Naive thymus-derived CD4-positive, alpha-beta T cell (primary cell): ENCODE measurements around the gene STYXL1. TPM values are rescaled to one million over a fixed set of nuclear protein-coding genes. Genes with fewer than 3 reads are reported as not detected.

Source experiments
- ATAC-seq: fragments of 150-1000 bp; cut with Tn5 transposase; 2 replicates; pipeline ENCODE4 v1.10.0; 2021; ENCODE audit warnings: mild to moderate bottlenecking, moderate library complexity
- CTCF ChIA-PET: fragments of 350-600 bp; sonication (Branson Sonifier 250); formaldehyde crosslinking; loops from one replicate; lab custom pipeline; 2021; ENCODE audit warnings: antibody characterized with exemption; lab: Charles Lee
- POLR2A ChIA-PET: fragments of 350-600 bp; sonication (Branson Sonifier 250); formaldehyde crosslinking; loops from one replicate; lab custom pipeline; 2021; ENCODE audit warnings: antibody characterized with exemption, inconsistent platforms; lab: Charles Lee
- DNase-seq, 9 donors: peaks; one replicate each; pipeline versions ENCODE4 v3.0.0 to v3.0.0-alpha.2; 2020 to 2022; ENCODE audit warnings: mixed read lengths in 1 of 9
- H3K27ac ChIP-seq: one replicate; pipeline ENCODE4 v1.7.0; 2013; ENCODE audit warnings: mild to moderate bottlenecking, low read depth, low read length, moderate library complexity
- H3K27me3 ChIP-seq, 2 donors: one replicate each; pipeline ENCODE4 v1.7.0; 2013; ENCODE audit warnings: low read length in 2 of 2, mild to moderate bottlenecking in 2 of 2, moderate library complexity in 2 of 2; ENCODE audit not compliant: control insufficient read depth in 2 of 2, insufficient read depth in 2 of 2
- H3K36me3 ChIP-seq, 3 experiments: 1 replicate in 2 of 3; 2 replicates in 1 of 3; pipeline ENCODE4 v1.7.0; 2013; ENCODE audit warnings: low read length in 3 of 3, mild to moderate bottlenecking in 3 of 3, moderate library complexity in 1 of 3; ENCODE audit not compliant: insufficient read depth in 3 of 3, control insufficient read depth in 2 of 3
- H3K4me1 ChIP-seq, 2 donors: one replicate each; pipeline ENCODE4 v1.7.0; 2013; ENCODE audit warnings: low read length in 2 of 2, mild to moderate bottlenecking in 2 of 2, moderate library complexity in 1 of 2; ENCODE audit not compliant: control insufficient read depth in 2 of 2, insufficient read depth in 2 of 2
- H3K4me3 ChIP-seq: 2 replicates; pipeline ENCODE4 v1.7.0; 2013; ENCODE audit warnings: mild to moderate bottlenecking, low read length
- H3K9me3 ChIP-seq, 3 experiments: 1 replicate in 2 of 3; 2 replicates in 1 of 3; pipeline ENCODE4 v1.7.0; 2013; ENCODE audit warnings: low read length in 3 of 3; ENCODE audit not compliant: control insufficient read depth in 2 of 3
- H3K27ac Mint-ChIP-seq, 9 donors: one replicate each; pipeline ENCODE4 v1.8.0; 2020 to 2022; ENCODE audit warnings: mixed read lengths in 9 of 9, mild to moderate bottlenecking in 8 of 9, moderate library complexity in 5 of 9, inconsistent platforms in 2 of 9
- H3K27me3 Mint-ChIP-seq, 5 donors: one replicate each; pipeline ENCODE4 v1.8.0; 2021 to 2022; ENCODE audit warnings: mixed read lengths in 5 of 5, mild to moderate bottlenecking in 1 of 5
- H3K36me3 Mint-ChIP-seq, 5 donors: one replicate each; pipeline ENCODE4 v1.8.0; 2020 to 2022; ENCODE audit warnings: mixed read lengths in 5 of 5, mild to moderate bottlenecking in 3 of 5, inconsistent platforms in 1 of 5
- H3K4me1 Mint-ChIP-seq, 7 donors: one replicate each; pipeline ENCODE4 v1.8.0; 2020 to 2022; ENCODE audit warnings: mixed read lengths in 7 of 7, mild to moderate bottlenecking in 3 of 7, inconsistent platforms in 1 of 7
- H3K4me3 Mint-ChIP-seq, 10 donors: one replicate each; pipeline ENCODE4 v1.8.0; 2020 to 2022; ENCODE audit warnings: mild to moderate bottlenecking in 10 of 10, mixed read lengths in 10 of 10, moderate library complexity in 6 of 10, inconsistent platforms in 2 of 10
- H3K9me3 Mint-ChIP-seq, 11 donors: one replicate each; pipeline ENCODE4 v1.8.0; 2020 to 2022; ENCODE audit warnings: mixed read lengths in 11 of 11, mild to moderate bottlenecking in 4 of 11, inconsistent platforms in 1 of 11, moderate library complexity in 1 of 11
- intact Hi-C, 2 donors: fragments of 100-400 bp; cut with micrococcal nuclease; formaldehyde crosslinking; loops; one replicate each; pipeline ENCODE4 v1.15.1; 2023
- polyA plus RNA-seq, 2 donors: library from polyadenylated mRNA; unstranded; fragments of 300-500 nt; fragmentation: Illumina TruSeq; gene quantifications; one replicate each; pipeline ENCODE4 v1.2.3, GENCODE V29; 2021
- total RNA-seq, 6 experiments: library from RNA in 5 of 6; stranded (reverse) in 5 of 6; gene quantifications; 1 replicate in 5 of 6; 2 replicates in 1 of 6; pipeline ENCODE4 v1.2.3 and lab custom pipeline; 2021 to 2026

Gene STYXL1
- total and polyA plus RNA-seq, 7 experiments from 2014 or later, result 11.3 to 45.5 (median 21.7) TPM

DNA sequence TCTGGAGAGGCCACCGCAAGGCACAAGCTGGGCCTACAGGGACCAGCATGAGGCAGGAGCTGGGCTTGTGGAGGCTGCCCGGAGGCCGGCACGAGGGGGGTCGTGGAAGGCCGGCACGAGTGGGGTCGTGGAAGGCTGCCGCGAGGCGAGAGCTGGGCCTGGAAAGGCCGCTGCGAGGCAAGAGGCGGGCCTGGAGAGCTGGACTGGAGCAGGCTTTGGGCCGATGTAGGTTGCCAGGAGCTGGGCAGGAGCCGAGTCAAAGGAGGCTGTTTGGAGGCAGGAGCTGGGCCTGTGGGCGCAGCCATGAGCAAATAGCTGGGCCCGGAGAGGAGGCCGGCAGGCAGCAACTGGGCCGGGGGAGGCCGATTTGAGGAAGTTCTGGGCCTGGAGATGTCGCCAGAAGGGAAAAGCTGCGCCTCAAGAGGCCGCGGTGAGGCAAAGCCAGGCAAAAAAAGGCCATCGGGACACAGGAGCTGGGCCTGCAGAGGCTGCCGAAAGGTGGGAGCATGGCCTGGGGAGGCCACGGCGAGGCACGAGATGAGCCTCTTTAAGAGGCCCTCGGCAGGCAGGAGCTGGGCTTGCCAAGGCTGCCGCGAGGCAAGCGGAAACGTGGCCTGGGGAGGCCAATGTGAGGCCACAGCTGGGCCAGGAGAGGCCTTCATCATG lies 26.6 kb upstream of the STYXL1 start:
- ChIA-PET POLR2A (no interaction called here), CTCF (no interaction called here)
- Histone ChIP-seq H3K27ac (no peak overlapping the region), H3K9me3 (peaks cover 0 to 14% (median 0%) of the 10 kb centered on the region in 3 experiments), H3K4me1 (no peaks in the 10 kb centered on the region), H3K27me3 (no peaks in the 10 kb centered on the region), H3K4me3 (no peak overlapping the region), H3K36me3 (no peaks in the 10 kb centered on the region)
- intact Hi-C loops, result no loop called here
- ATAC-seq, result no peak
- H3K27ac Mint-ChIP-seq, result no peak overlapping the region
- H3K4me3 Mint-ChIP-seq, result no peak overlapping the region
- DNase-seq, result no peak
- H3K9me3 Mint-ChIP-seq, result peaks cover 0 to 13% (median 4%) of the 10 kb centered on the region in 11 donors
- H3K27me3 Mint-ChIP-seq, result no peaks in the 10 kb centered on the region
- H3K36me3 Mint-ChIP-seq, result peaks cover 0 to 6% (median 0%) of the 10 kb centered on the region in 5 donors
- peaks cover 0 to 18% (median 6%) of the 10 kb centered on the region in 7 donors for H3K4me1 Mint-ChIP-seq

DNA sequence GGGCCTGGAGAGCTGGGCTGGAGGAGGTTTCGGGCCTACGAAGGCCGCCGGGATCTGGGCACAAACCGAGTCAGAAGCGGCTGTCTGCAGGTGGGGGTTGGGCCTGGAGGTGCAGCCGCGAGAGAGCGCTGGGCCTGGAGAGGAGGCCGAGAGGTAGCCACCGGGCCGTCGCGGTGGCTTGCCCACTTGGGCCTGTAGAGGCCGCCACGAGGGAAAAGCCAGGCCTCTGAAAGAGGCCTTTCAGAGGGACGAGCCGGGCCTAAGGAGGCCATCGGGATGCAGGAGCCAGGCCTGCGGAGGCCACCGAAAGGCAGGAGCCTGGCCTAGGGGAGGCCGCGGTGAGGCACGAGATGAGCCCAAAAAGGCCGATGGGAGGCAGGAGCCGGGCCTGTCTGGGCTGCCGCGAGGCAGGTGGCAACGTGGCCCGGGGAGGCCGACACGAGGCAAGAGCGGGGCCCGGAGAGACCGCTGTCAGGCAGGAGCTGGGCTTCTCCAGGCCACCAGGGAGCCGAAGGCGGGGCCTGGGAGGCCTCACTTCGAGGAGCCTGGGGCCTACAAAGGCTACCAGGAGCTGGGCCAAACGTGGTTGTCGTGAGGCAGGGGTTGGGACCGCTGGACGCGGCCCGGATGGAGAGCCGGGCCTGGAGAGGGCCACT lies 25.7 kb upstream of the STYXL1 start:
- ChIA-PET POLR2A (no interaction called here), CTCF (no interaction called here)
- peaks cover 0 to 18% (median 6%) of the 10 kb centered on the region in 7 donors for H3K4me1 Mint-ChIP-seq
- H3K4me1 ChIP-seq, result no peaks in the 10 kb centered on the region
- DNase-seq (no peak), ATAC-seq (no peak)
- H3K36me3 Mint-ChIP-seq, result peaks cover 0 to 6% (median 0%) of the 10 kb centered on the region in 5 donors
- intact Hi-C loops, result no loop called here
- H3K27ac ChIP-seq, result no peak overlapping the region
- H3K27me3 ChIP-seq, result no peaks in the 10 kb centered on the region
- no peak overlapping the region for H3K4me3 Mint-ChIP-seq
- H3K4me3 ChIP-seq, result no peak overlapping the region
- H3K27me3 Mint-ChIP-seq, result no peaks in the 10 kb centered on the region
- H3K9me3 ChIP-seq, result peaks cover 0 to 14% (median 0%) of the 10 kb centered on the region in 3 experiments
- no peak overlapping the region for H3K27ac Mint-ChIP-seq
- H3K36me3 ChIP-seq, result no peaks in the 10 kb centered on the region
- peaks cover 0 to 13% (median 4%) of the 10 kb centered on the region in 11 donors for H3K9me3 Mint-ChIP-seq

DNA sequence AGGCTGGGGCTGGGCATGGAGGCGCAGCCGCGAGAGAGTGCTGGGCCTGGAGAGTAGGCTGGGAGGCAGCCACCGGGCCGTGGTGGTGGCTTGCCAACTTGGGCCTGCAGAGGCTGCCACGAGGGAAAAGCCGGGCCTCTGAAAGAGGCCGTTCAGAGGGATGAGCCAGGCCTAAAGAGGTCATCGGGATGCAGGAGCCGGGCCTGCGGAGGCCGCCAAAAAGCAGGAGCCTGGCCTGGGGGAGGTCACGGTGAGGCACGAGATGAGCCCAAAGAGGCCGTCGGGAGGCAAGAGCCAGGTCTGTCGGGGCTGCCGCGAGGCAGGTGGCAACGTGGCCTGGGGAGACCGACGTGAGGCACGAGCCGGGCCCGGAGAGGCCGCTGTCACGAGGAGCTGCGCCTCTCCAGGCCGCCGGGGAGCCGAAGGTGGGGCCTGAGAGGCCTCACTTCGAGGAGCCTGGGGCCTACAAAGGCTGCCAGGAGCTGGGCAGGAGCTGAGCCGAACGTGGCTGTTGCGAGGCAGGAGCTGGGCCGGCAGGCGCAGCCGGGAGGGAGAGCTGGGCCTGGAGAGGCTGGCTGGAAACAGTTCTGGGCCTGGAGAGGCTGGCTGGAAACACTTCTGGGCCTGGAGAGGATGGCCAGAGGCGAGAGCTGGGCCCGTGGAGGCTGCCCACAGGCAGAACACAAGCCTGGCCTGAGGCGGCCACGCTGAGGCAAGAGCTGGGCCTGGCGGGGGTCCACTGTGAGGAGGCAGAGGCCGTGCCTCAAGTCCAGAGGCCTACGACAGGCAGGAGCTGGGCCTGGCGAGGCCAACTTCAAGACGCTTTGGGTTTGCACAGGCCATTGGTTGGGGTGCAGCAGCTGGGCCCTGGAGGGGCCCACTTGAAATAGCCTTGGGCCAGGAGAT lies 24.7 kb upstream of the STYXL1 start:
- CTCF ChIA-PET, result no interaction called here

DNA sequence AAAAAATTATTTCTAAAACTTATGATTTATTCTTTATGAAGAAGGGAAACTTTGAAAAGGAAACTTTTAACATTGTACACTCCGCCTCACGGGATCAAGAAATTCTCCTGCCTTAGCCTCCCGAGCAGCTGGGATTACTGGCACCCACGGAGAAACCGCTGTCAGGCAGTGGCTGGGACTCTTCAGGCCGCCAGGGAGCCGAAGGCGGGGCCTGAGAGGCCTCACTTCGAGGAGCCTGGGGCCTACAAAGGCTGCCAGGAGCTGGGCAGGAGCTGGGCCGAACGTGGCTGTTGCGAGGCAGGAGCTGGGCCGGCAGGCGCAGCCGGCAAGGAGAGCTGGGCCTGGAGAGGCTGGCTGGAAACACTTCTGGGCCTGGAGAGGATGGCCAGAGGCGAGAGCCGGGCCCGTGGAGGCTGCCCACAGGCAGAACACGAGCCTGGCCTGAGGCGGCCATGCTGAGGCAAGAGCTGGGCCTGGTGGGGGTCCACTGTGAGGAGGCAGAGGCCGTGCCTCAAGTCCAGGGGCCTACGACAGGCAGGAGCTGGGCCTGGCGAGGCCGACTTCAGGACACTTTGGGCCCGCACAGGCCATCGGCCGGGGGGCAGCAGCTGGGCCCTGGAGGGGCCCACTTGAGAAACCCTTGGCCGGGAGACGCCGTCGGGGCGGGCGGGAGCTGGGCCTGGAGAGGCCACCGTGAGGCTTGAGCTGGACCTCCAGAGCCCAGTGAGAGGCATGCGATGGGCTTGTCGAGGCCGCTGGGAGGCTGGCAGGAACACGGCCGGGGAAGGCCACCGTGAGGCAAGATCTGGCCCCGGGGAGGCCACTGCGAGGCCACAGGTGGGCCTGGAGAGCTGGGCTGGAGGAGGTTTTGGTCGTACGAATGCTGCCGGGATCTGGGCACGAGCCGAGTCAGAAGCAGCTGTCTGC lies 23.8 kb upstream of the STYXL1 start:
- no peak overlapping the region for H3K4me3 ChIP-seq
- Mint-ChIP-seq H3K9me3 (peaks cover 0 to 13% (median 4%) of the 10 kb centered on the region in 11 donors), H3K27me3 (no peaks in the 10 kb centered on the region), H3K36me3 (peaks cover 0 to 10% (median 3%) of the 10 kb centered on the region in 5 donors), H3K4me1 (peaks cover 0 to 6% (median 0%) of the 10 kb centered on the region in 7 donors), H3K4me3 (no peak overlapping the region), H3K27ac (no peak overlapping the region)
- H3K9me3 ChIP-seq, result peaks cover 0 to 14% (median 0%) of the 10 kb centered on the region in 3 experiments
- H3K36me3 ChIP-seq, result peaks cover 0 to 7% (median 0%) of the 10 kb centered on the region in 3 experiments
- H3K27ac ChIP-seq, result no peak overlapping the region
- ATAC-seq (no peak), DNase-seq (no peak)
- intact Hi-C loops, result no loop called here
- no peaks in the 10 kb centered on the region for H3K27me3 ChIP-seq
- no peaks in the 10 kb centered on the region for H3K4me1 ChIP-seq
- POLR2A ChIA-PET, result no interaction called here
- CTCF ChIA-PET, result interaction anchor here (0.6 kb wide), 1 partner anchor 147 kb away, joined by 3 read pairs; no protein-coding TSS in a partner anchor

More for the DNA sequence above, 24.7 kb upstream of the STYXL1 start:
- Mint-ChIP-seq H3K36me3 (peaks cover 0 to 6% (median 0%) of the 10 kb centered on the region in 5 donors), H3K27me3 (no peaks in the 10 kb centered on the region), H3K27ac (no peak overlapping the region), H3K4me3 (no peak overlapping the region), H3K9me3 (peaks cover 0 to 13% (median 4%) of the 10 kb centered on the region in 11 donors), H3K4me1 (peaks cover 0 to 13% (median 5%) of the 10 kb centered on the region in 7 donors)
- Histone ChIP-seq H3K27ac (no peak overlapping the region), H3K9me3 (peaks cover 0 to 14% (median 0%) of the 10 kb centered on the region in 3 experiments), H3K36me3 (no peaks in the 10 kb centered on the region), H3K4me3 (no peak overlapping the region), H3K27me3 (no peaks in the 10 kb centered on the region), H3K4me1 (no peaks in the 10 kb centered on the region)
- DNase-seq (no peak), ATAC-seq (no peak)
- POLR2A ChIA-PET, result no interaction called here
- intact Hi-C loops, result no loop called here

DNA sequence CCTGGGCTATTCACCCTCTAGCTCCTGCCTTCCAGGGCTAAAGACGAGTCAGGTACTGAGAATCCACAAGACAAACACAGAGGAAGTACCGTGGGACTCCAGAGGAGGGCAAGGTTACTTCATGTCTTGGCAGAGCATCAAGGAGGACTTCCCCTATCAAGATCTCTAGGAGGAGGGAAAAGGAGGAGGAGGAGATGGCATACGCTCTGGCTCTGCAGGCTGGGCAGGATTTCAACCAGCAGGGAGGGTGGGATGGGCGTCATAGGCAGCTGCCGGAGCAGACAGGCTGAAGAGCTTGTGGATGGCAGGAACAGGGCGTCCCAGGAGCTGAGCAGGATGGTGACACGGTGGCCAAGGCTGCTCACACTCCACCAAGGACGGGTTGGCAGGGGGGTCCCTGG lies 21.4 kb upstream of the STYXL1 start:
- peak overlapping the region in 1 of 10 donors; percentile 43 for H3K4me3 Mint-ChIP-seq
- no peak overlapping the region for H3K4me3 ChIP-seq
- H3K27me3 Mint-ChIP-seq, result no peaks in the 10 kb centered on the region
- POLR2A ChIA-PET, result interaction anchor here (0.6 kb wide), 1 partner anchor 1681 kb away, joined by 3 read pairs; no protein-coding TSS in a partner anchor
- H3K27ac Mint-ChIP-seq, result peak overlapping the region in 3 of 9 donors; percentile 44 to 76 (median 46)
- H3K9me3 ChIP-seq, result peaks cover 0 to under 1% (median 0%) of the 10 kb centered on the region in 3 experiments
- no peaks in the 10 kb centered on the region for H3K4me1 Mint-ChIP-seq
- H3K27ac ChIP-seq, result no peak overlapping the region
- DNase-seq (no peak), ATAC-seq (peak; percentile 50)
- H3K36me3 ChIP-seq, result peaks cover 0 to 31% (median 13%) of the 10 kb centered on the region in 3 experiments
- H3K9me3 Mint-ChIP-seq, result peaks cover 0 to 5% (median 0%) of the 10 kb centered on the region in 11 donors
- intact Hi-C loops, result no loop called here
- peaks cover 0 to 27% (median 9%) of the 10 kb centered on the region in 5 donors for H3K36me3 Mint-ChIP-seq
- CTCF ChIA-PET, result no interaction called here
- H3K4me1 ChIP-seq, result no peaks in the 10 kb centered on the region
- no peaks in the 10 kb centered on the region for H3K27me3 ChIP-seq
